ENCODE measurements around the gene SPTSSB. TPM values are rescaled to one million over a fixed set of nuclear protein-coding genes. Genes with fewer than 3 reads are reported as not detected.

Gene SPTSSB
- polyA plus RNA-seq, 1 experiment, result not detected

- Histone ChIP-seq H3K36me3 (ENCODE audit: control insufficient read depth, insufficient read depth, low read length) (no peaks in the 10 kb centered on the region), H3K4me3 (ENCODE audit: low read depth, low read length) (peak overlapping the region; percentile 42), H3K27me3 (ENCODE audit: control insufficient read depth, insufficient read depth, low read length) (peaks cover 18% of the 10 kb centered on the region)
- DNase-seq (ENCODE audit: low read depth), result no peak
- TF ChIP-seq CTCF (IDR thresholded peaks at IDR 0.05; ENCODE audit: insufficient read depth, low read depth, low read length), result no peak
- CTCF ChIA-PET, result interaction anchor here (1.3 kb wide), 3 partner anchors 16 to 432 kb away, joined by 4 to 5 read pairs (median 4); no protein-coding TSS in a partner anchor
- POLR2A ChIA-PET, result no interaction called here
Measured at GRCh38 chr3:161372321-161373260, 1.3 kb upstream of the SPTSSB start.

GRCh38 chr3:161369531-161369930 is 1.8 kb downstream of the SPTSSB start:
- no peak for TF ChIP-seq CTCF (IDR thresholded peaks at IDR 0.05; ENCODE audit: insufficient read depth, low read depth, low read length)
- CTCF ChIA-PET, result no interaction called here
- POLR2A ChIA-PET, result no interaction called here

GRCh38 chr3:161366094-161366493 is 5.2 kb downstream of the SPTSSB start:
- CTCF ChIA-PET, result interaction anchor here (1.1 kb wide), 1 partner anchor 60 kb away, joined by 3 read pairs; no protein-coding TSS in a partner anchor
- no peak overlapping the region for H3K4me3 ChIP-seq (ENCODE audit: low read depth, low read length)
- POLR2A ChIA-PET, result no interaction called here
- H3K36me3 ChIP-seq (ENCODE audit: control insufficient read depth, insufficient read depth, low read length), result no peaks in the 10 kb centered on the region
- peaks cover 6% of the 10 kb centered on the region for H3K27me3 ChIP-seq (ENCODE audit: control insufficient read depth, insufficient read depth, low read length)
- DNase-seq (ENCODE audit: low read depth), result no peak
- no peak for TF ChIP-seq CTCF (IDR thresholded peaks at IDR 0.05; ENCODE audit: insufficient read depth, low read depth, low read length)

More at GRCh38 chr3:161369531-161369930, 1.8 kb downstream of the SPTSSB start:
- no peak for DNase-seq (ENCODE audit: low read depth)
- Histone ChIP-seq H3K27me3 (ENCODE audit: control insufficient read depth, insufficient read depth, low read length) (peaks cover 21% of the 10 kb centered on the region), H3K4me3 (ENCODE audit: low read depth, low read length) (no peak overlapping the region), H3K36me3 (ENCODE audit: control insufficient read depth, insufficient read depth, low read length) (no peaks in the 10 kb centered on the region)

- CTCF ChIA-PET, result no interaction called here
- no peak overlapping the region for H3K4me3 ChIP-seq (ENCODE audit: low read depth, low read length)
- DNase-seq (ENCODE audit: low read depth), result no peak
- no peak for TF ChIP-seq CTCF (IDR thresholded peaks at IDR 0.05; ENCODE audit: insufficient read depth, low read depth, low read length)
- POLR2A ChIA-PET, result interaction anchor here (0.6 kb wide), 1 partner anchor 8 kb away, joined by 3 read pairs; no protein-coding TSS in a partner anchor
- H3K36me3 ChIP-seq (ENCODE audit: control insufficient read depth, insufficient read depth, low read length), result no peaks in the 10 kb centered on the region
- H3K27me3 ChIP-seq (ENCODE audit: control insufficient read depth, insufficient read depth, low read length), result 0 out of 2 replicates have a peak, but pooled peaks cover 5% of the 10 kb centered on the region
Measured at GRCh38 chr3:161358488-161358887, 12.8 kb downstream of the SPTSSB start.

GRCh38 chr3:161356287-161356686 is 15.0 kb downstream of the SPTSSB start:
- POLR2A ChIA-PET, result no interaction called here
- DNase-seq (ENCODE audit: low read depth), result no peak
- TF ChIP-seq CTCF (IDR thresholded peaks at IDR 0.05; ENCODE audit: insufficient read depth, low read depth, low read length), result no peak
- H3K27me3 ChIP-seq (ENCODE audit: control insufficient read depth, insufficient read depth, low read length), result 0 out of 2 replicates have a peak, but pooled peaks cover 5% of the 10 kb centered on the region
- H3K4me3 ChIP-seq (ENCODE audit: low read depth, low read length), result no peak overlapping the region
- H3K36me3 ChIP-seq (ENCODE audit: control insufficient read depth, insufficient read depth, low read length), result no peaks in the 10 kb centered on the region
- CTCF ChIA-PET, result interaction anchor here (0.6 to 0.7 kb wide), 3 partner anchors 38 to 205 kb away, joined by 3 read pairs; no protein-coding TSS in a partner anchor

Measured in BJ (cell line).